HG03439 (cell line): ENCODE data around the gene JMJD4.

Experiments used
- ATAC-seq: cut with Tn5 transposase; IDR thresholded peaks from one replicate; pipeline ENCODE4 v1.9.1; 2021; ENCODE audit warnings: mild to moderate bottlenecking, moderate library complexity; ENCODE audit not compliant: unreplicated experiment

The JMJD4 gene, protein sequence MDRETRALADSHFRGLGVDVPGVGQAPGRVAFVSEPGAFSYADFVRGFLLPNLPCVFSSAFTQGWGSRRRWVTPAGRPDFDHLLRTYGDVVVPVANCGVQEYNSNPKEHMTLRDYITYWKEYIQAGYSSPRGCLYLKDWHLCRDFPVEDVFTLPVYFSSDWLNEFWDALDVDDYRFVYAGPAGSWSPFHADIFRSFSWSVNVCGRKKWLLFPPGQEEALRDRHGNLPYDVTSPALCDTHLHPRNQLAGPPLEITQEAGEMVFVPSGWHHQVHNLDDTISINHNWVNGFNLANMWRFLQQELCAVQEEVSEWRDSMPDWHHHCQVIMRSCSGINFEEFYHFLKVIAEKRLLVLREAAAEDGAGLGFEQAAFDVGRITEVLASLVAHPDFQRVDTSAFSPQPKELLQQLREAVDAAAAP

GRCh38 chr1:227734856-227735538, at the start of gene JMJD4, which contains the start of gene SNAP47:
TSS of gene JMJD4 (minus strand) at chr1:227735302. CDS start at chr1:227735273, 29 bp downstream.
TSS of gene SNAP47 (plus strand) at chr1:227735435. CDS start at chr1:227747737, 12,302 bp downstream.
- peak; percentile 91 for ATAC-seq

- ATAC-seq, result no peak
Measured at GRCh38 chr1:227782226-227782625, 47.1 kb upstream of the JMJD4 start.

GRCh38 chr1:227781314-227781930, 46.3 kb upstream of the JMJD4 start:
- ATAC-seq, result no peak

- no peak for ATAC-seq
Measured at GRCh38 chr1:227780101-227781044, 45.3 kb upstream of the JMJD4 start.

DNA sequence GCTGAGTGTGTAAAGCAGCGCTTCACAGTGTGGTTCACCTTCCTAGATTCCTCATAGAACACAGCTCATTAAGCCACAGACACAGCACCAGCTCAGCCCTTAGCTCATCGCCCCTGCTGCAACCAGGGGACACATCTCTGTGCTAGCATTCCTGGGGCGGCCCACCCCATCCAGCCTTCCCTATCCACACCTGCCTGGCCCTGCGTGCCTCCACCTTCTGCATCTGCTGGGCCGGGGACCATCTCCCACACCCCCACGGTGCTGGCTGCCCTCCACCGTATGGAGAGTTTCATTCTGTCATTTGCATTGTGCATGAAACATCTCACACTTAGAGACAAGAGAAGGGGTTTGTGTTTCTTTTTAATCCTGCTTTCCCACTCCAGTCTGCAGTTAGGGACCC, 44.6 kb upstream of the JMJD4 start:
- no peak for ATAC-seq

DNA sequence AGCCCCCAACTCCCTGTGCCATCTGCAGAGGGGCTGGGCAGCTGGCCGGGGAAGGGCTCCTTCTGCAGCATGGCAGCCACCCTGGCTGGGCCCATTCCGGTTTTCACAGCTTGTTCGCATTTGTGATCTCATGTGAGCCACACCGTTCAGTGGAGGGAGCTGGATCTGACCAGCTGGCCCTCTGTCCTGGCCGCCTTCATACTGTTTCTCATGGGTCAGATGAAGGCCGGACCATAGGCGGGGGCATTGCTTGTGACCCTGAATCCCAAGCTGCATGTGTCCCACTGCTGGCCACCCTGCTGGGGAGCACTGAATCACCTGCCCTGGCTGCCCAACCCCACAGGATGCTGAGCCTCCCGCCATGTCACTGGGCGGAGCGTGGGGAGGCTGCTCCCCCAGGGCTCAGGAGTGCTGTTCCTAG, 43.9 kb upstream of the JMJD4 start:
- ATAC-seq, result no peak

- no peak for ATAC-seq
Measured at GRCh38 chr1:227778401-227778947, 43.4 kb upstream of the JMJD4 start.

GRCh38 chr1:227777646-227778045, 42.5 kb upstream of the JMJD4 start:
- ATAC-seq, result no peak

GRCh38 chr1:227777156-227777555, 42.1 kb upstream of the JMJD4 start:
- no peak for ATAC-seq

DNA sequence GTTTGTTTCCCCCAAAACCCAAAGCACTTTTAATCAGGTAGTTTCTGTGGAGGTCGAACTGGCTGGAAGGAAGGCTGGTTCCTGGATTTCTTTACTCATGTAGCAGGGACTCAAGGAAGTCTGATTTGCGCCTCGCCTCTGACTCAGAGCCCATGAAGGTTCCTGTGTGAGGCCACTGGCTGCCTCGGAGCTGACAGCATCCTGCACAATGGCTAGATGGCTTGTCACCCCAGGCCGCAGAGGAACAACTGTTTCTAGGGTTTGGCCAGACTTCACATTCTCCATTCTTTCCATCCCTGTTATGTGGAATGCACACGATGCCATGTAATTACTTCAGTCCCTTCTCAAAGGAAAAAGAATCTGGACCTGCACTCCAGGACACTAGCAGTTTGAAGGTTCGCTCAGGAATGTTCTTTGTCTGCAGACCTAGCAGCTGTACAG, 41.2 kb upstream of the JMJD4 start:
- ATAC-seq, result no peak

DNA sequence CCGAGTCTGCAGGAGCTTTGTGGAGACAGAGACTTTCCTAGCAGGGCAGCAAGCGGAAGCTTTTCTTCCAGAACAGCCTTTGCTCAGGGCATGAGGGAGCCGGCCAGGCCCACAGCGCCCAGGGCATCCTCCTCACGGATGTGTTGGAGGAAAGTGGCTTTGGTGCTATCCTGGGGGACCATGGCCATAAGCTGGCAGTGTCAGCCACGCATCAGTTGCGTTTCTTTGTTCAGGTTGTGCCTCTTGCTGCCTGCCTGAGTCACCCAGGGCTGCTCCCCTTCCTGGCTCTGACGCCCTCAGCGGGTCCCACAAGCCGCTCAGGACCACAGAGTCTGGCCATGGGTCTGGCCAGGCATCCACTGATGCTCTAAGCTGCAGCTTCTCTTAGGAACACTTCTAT, 40.7 kb upstream of the JMJD4 start:
- no peak for ATAC-seq

DNA sequence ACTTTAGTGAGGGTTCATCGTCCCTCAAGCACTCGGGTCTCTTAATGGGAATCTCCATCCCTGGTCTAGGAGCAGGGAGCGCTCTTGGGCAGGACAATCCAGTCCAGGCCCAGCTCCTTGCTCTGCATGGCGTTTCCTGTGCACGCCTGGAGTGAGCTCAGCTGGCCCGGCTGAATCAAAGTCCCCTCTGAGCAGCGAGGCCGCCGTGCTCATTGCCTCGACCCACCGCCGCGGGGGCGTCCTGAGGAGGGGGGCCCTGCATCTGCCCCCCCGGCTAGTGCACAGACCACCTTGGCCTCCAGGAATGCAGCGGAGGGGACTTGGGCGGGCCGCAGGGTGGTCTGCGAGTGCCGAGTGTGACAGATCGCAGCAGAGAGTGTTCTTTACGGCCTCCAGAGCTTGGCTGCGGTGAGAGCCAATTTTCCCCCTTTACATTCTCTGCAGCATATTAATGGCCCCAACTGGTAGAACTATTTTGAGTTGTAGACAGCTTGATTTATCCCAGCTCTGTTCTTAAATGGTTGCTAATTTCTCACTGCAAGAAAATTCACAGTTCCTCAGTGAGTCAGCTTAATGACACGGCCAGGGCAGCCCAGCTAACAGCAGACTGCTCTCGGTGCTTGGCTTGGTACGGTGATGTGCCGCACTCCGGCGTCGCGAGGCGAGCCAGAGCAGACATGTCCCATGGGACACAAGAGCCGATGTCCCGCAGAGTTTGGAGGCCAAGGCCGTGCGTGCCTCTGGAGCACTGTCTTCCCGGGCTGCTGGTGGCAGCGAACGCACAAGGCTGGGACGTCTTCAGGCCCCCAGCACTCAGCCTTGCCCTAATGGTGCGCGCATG, 39.9 kb upstream of the JMJD4 start:
- ATAC-seq, result no peak

GRCh38 chr1:227774051-227774731, 39.1 kb upstream of the JMJD4 start:
- ATAC-seq, result no peak

DNA sequence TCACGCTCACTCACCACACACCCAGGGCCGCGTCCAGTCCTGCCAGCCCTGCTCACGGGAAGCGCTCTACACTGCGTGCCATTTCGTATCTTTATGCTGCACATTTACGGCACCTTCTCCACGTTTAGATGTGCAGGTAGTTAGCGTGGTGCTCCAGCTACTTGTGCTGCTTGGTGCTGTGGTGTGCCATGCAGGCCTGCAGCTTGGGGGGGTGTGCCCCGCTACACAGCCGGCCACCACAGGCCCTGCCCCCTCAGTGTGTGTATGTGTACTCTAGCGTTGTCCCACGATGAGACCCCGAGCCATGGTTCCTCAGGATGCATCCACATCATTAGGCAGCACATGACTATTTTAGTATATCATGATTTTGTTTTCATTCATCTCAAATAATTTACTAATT, 38.5 kb upstream of the JMJD4 start:
- ATAC-seq, result no peak

- ATAC-seq, result no peak
Measured at GRCh38 chr1:227771771-227772170, 36.7 kb upstream of the JMJD4 start.

DNA sequence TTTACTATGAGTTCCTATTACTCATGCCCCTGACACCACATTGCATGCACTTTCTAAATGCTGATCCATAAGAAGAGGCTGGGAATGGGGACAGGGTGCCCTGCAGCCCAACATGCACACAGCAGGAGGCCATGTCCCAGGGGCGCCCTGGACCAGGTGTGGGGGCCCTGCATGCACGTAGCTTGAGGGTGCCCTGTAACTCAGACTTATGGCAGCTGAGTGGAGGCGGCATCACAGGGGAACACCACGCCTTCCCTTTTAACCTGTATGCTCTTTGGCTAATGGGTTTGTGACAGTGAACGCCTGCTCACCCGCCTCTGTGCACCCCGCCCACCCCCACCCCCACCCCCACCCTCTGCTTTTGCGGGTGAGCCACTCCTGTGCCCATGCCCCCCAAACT, 36.2 kb upstream of the JMJD4 start:
- no peak for ATAC-seq

- ATAC-seq, result no peak
Measured at GRCh38 chr1:227770812-227771211, 35.7 kb upstream of the JMJD4 start.

DNA sequence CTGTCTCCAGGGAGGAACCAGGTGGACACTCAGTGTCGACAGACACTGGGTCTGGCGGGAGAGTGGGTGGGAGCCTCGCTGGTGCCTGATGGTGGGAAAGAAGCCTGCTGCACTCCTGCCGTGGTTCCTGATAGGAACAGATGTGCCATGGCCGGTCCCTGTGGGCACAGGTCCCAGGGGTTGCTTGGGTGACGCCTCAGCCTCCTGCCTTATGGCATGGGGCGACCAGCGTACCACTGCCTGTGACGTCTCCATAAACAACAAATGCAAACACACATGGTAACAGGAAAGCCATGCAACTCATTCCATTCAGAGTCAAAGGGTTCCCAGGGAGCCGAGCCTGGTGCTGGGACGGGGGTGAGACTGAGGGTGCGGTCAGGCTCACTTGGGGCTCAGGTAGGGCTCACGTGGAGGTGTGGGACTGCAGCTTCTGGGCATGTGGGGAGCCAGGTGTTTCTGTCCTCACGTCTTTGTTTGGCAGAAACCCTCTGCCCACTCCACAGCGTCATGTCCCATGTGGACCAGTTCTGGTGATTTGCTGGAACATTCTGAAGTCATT, 34.9 kb upstream of the JMJD4 start:
- no peak for ATAC-seq
